GM19043 (cell line): ENCODE measurements around the gene MAPK10.

Source experiments
- ATAC-seq: cut with Tn5 transposase; IDR thresholded peaks from one replicate; pipeline ENCODE4 v1.9.1; 2021; ENCODE audit warnings: low read depth; ENCODE audit not compliant: unreplicated experiment

Gene MAPK10

DNA sequence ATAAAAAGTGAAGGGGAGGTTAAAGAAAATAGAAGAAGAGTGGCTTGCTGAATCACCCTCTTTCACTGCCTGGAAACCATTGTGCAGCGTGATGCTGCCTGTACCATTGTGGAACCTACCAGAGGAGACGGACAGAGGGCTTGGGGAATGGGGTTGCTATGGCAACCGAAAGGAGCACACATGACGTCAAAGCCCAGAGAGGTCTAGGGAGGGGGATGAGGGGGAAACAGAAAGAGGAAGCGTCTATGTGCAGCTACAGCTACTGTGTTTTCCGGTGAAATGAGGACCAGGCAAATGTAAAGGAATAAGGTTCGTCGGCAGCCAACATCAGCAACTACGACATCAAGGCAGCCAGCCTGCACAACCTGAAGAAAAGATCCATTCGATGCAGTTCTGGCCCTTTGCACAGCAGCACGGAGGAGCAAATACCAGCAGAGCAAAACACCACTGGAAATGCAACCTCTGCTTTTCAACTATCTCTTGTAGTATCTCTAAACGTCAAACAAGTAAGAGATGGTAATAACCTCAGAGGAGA is at the start of gene MAPK10:
Gene MAPK10 (minus strand): TSS at position 110 of the 535 bp plus-strand sequence.
- ATAC-seq = peak; percentile 99

DNA sequence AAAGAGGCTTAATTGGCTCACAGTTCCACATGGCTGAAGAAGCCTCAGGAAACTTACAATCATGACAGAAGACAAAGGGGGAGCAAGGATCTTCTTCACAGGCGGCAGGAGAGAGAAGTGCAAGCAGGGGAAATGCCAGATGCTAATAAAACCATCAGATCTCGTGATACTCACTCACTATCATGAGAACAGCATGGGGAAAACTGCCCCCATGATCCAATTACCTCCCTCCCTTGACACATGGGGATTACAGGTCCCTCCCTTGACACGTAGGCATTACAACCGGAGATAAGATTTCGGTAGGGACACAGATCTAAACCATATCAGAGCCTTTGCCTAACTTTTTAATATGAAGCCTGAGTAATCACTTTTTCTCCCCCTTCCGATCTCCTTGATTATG is 43.7 kb upstream of the MAPK10 start:
- ATAC-seq = no peak

DNA sequence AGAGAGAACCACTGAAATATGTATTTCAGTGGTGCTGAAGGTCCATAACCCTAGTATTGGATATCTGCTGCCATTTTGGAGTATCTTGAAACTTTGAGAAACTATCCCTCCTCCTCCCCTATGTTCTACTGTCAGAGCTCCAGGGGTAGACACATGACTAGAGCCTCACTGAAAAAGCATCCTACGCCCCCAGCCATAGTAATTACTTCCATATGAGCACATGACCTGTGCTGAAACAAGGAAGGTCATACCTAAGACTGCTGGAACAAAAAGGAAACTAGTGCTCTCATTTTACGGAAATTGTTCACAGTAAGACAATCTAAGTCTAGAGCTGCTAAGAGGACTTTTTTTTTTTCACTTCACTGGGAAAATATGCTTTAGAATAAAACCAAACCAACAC is 42.0 kb upstream of the MAPK10 start:
- no peak for ATAC-seq

DNA sequence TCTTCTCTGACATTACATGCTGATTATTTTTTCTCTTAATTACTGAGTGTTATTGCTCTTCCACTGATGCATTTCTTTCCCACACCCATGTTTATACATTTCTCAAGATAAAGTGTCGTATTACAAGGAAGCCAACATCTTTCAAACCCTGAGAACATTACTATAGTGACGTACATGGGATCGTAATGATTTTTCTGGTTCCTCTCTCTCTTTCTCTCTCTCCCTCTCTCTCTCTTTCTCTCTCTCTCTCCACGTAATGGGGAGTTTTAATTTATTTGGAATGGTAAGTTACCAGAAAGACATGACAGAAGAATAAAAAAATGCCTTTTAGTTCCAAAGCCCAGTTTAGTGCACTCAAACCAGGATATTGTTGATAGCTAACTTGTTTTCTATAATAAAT is 40.4 kb upstream of the MAPK10 start:
- ATAC-seq = no peak

DNA sequence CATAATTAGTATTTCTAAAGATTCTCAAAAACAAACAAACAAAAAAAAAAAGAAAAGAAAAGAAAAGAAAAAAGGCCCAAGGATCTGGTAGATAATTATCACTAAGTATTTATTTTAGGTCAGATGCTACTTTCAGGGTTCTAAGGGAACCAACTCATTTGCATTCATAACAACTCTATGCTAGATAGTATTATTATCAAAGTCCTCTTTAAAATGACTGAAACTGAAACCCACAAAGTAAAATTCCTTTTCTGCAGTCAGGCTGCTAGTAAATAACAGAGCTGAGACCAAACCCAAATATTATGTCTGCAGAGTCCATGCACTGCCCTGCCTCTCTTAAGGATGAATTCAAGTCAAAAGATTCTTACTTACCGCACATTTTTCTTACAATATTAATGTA is 38.3 kb upstream of the MAPK10 start:
- ATAC-seq = no peak

DNA sequence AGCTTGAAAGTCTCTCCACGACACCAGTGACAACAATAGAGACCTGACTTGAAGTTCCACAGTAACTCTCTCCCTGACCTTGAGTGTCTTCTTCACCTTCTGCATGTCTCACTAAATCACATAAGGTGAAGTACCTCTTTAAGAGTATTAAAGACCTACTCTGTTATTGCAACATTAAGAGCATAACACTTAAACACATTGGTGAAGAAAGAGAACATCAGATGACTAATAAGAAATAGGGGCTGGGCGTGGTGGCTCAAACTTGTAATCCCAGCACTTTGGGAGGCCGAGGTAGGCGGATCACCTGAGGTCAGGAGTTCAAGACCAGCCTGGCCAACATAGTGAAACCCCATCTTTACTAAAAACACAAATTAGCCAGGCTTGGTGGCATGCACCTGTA is 33.9 kb upstream of the MAPK10 start:
- ATAC-seq = no peak

DNA sequence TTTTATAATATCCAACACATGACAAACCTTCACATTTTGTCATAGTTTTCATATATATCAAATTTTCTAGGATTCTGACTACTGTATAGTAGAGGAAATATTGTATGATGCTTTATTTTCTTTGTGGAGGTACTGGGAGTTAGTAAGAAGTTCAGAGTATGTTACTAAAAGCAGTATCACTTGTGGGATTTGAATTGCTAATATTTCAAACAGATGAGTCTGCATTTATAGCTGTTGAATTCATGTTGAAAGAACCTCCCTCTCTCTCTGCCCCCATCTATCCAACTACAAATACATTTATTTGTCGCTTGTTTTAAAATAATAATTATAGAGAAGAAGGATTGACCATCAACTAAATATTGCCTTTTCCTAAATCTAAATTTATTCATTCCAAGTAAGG is 29.8 kb upstream of the MAPK10 start:
- no peak for ATAC-seq

DNA sequence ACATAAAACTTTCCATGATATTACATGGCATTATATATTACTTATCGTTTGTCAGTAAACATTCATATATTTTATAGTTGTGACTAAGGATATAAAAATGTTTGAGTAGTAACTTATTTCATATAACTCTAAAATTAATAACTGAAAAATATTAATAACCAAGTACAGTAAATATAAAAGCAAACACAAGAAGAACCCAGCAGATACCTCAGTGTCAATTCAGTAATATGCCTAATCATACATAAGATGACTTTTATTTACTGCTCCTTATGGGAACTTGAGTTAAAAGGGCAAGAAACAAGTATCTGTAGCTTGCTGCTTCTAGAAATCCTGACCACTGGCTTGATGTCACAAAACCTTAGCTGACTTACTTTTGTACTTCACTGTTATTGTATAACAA is 28.4 kb upstream of the MAPK10 start:
- ATAC-seq = no peak

DNA sequence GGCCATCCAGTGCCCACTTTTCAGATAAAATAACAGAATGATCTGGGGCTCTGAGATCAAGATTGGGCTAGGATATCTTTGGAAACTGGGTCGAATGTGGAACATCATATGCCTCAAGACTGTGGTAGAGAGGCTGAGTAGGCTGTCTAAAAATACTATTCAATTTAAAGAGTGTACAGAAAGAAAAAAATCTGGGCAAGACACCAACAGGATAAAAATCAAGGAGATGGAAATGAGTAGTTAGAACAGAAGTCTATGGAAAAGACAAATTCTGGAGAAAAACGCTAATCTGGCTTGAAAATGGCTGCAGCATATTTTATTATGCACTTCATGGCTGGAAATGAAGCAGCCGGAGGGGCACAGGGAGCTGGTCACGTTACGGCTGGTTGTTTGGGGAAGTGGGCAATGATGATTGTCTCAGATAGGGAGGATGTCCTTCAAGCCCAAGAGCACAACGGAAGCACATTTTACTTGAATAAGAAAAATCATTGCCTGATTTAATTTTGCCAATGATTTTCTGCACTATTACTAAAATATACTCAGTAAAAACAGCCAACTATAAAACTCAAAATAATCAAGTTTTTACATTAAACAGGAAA is 27.1 kb upstream of the MAPK10 start:
- ATAC-seq = no peak

DNA sequence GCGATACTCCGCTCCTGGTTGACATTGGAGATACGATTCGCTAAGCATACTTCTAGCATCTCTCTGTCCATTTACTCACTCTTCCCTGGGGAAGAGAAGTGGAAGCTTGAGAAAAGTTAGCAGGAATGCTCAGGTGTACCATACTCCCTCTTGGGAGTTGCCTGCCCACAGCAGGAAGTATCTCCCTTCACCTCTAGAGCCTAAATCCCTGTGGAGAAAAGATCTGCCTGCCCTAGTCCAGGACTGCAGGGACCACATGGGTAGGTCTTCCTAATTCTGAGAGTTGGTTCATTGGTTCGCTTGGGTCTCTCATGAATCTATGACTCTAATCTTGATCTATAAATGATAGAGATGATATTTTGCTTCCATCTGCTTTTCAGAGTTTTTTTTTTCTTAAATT is 26.3 kb upstream of the MAPK10 start:
- no peak for ATAC-seq

DNA sequence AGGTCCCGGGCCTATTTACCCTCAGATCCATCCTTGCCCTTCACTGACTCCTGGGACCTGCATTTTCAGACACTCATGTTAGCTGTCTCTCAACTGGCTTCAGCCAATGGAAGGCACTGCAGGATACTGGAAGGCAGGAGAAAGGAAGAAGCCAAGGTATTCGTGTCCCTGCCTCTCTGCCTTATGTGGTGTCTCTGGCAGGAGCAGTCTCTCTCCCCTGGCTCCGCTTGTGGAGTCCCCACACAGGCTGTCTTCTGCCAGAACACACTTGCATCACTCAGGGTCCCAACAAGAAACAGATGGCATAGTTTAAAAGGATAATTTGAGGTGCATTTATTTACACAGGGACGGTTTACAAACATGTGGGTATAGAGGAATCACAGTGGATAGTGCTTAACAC is 21.6 kb upstream of the MAPK10 start:
- ATAC-seq = no peak

DNA sequence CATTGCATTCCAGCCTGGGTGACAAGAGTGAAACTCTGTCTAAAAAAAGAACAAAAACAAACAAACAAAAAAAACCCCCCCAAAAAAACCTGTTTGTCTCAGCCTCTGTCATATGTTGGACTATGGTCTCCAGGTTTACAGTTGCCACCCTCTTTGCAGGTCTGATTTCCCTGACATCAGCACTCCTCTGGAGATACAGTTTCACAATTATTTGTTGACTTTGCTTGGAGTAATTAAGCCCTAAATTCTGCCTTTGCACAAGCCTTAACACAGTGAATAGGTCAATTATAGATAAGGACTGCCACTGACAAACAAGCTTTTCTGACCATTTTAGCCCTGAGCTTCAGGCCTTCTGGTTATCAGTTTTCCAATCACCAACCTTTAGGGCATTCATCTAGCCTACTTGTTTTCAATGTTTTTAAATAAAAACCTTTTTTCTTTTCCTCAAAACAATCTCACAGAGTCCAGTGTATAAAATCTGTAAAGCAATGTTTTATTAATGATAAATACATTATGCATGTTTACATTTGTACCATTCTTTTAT is 20.4 kb upstream of the MAPK10 start:
- no peak for ATAC-seq

DNA sequence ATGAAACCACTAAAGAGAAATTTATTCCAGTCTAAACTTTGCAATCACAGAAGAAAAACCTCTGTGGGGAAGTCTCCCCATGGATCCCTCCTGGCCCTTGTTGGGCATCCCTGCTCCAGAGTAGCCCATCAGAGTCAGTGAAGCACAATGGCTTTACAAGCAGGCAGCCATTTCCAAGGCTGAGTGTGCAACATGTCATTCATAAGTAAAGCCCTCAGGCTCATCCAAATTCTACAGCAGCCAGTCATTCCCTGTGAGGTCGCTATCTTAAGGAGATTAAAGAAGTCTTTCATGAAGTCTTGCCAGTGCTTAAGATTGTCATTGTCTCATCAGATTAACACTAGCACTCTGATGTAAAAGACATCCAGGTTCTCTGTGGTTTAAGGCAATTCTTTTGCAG is 17.0 kb upstream of the MAPK10 start:
- no peak for ATAC-seq

DNA sequence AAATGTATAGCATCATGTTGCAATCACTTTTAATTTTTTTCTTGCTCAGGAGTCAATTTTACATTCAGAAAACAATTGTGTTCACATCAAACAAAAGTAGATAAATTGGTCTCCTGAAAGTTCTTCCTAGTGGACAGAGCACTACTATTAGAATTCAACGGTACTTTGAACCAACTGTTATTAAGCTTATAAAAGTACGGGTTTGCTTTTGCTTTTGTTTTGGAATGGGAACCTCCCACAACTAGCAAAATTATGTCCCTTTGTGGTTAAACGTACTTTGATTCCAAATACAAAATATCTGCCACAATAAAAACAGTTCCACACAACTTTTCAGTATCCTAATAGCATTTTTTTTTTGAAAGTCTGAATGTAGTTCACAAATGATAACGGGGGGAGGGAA is 8.6 kb upstream of the MAPK10 start:
- ATAC-seq = no peak

DNA sequence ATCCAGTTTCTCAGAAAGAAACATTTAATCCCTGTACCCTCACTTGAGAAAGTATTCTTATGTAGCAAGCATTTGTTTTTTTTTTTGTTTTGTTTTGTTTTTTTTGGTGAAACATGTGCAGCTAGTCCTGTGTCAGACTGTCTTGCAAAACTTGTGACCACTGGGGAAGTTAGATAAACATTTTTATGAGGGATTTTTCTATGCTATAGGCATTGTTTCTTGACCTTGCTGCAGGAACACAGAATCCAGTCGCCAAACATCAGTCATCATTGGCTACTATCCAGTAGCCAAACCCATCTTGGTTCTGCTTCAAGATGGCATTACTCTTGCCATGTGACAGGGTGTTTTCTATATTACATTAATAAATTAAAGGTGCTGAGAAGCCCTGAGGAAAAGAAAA is 7.7 kb upstream of the MAPK10 start:
- no peak for ATAC-seq

DNA sequence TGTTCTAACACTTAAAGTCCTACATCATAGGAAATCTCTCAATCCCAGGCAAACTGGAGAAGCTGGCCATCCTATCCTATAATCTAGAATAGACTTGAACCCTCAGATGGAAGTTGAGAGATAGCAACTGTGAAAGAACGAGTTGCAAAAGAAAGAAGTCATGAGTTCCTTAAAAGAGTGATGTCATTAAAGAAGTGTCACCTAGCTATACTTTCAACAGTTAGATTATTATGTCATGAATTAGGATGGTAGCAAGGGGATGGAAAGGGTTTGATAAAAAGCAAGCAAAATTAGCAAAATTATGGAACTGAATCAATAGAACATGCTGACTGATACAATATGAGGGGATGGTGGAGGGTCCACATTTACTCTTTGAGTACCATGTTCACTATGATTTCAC is 7.1 kb upstream of the MAPK10 start:
- no peak for ATAC-seq

DNA sequence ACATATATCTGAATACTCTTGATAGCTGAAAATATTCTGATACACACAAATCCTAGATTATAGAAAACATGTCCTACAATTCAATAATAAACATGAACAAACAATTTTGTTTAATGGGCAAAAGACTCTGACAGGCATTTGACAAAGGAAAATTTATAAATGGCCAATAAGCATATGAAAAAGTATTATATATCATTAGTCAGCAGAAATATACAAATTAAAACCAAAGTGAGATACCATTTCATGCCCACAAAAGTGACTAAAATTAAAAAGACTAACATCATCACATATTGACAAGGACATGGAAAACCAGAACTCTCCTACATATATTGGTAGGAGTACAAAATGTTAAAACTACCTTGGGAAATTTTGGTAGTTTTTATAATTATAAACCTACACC is 2.7 kb upstream of the MAPK10 start:
- no peak for ATAC-seq

DNA sequence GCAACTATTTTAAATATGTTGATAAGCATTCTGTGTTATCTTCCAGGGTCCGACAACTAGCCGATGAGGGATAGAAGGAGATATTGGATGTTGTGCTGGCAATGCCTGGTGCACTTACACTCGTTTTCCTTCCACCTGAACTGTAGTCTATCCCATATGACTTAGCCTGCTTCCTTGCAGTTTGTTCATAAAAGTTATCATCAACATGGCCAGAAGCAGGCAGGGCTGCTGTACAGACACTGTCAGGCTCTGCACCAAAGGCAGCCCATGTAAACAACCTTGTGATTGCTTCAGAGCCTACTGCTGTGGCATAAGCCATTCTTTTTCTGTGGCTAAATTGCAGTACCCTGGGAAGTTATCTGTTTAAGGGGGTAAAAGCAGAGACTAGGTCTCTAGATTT is 1.6 kb downstream of the MAPK10 start:
- ATAC-seq = no peak

DNA sequence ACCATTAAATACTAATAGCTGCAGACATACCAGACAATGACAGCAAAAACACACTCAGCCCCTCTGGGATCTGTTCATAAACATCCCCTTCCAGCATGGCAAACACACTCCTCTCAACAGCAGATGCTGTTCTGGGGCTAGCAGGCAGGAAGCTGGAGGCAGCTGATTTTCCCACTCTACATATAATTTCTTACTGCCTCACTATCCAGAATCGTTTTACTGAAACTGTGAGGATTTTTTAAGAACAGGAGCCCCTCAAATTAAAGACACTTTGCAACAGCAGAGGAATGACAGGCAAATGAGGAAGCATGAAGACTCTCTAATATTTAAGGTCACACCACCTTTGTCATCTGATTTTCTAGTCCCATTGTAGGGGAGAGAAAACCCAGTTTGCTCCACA is 2.2 kb downstream of the MAPK10 start:
- no peak for ATAC-seq

DNA sequence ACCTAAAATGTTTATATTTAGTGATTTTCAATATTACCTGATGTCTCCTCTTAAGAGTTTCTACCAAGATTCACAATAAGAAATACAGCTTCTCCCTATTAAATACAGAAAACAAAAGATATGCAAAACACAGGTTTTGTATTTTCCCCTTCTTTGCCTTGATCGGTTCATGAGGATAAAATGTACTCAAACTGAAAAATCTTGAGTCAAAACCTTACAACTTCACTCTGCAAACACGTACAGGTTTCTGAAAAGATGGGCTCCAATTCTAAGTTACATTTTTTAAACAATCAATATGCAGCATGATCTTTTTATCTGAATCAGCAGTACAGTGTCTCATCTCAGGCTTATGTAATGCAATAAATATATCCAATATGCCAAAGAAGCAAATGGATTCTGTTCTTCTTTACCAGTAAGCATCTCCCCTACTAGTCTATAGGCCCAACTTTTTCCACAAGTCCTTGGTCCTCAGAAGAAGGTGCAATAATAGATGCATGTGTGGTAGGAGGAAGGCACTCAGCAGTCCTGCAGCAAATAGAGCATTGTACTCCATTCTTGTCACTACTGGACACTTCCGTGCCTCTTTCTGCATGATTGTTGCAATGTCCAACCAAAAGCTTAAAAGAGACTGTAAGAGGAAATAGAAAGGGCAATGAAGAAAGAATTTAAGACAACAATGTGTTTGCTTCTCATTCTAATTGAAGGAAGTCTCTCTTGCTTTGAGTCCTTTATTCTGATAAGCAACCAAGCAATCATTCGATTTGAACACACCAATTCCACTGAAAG is 3.2 kb downstream of the MAPK10 start:
- no peak for ATAC-seq

DNA sequence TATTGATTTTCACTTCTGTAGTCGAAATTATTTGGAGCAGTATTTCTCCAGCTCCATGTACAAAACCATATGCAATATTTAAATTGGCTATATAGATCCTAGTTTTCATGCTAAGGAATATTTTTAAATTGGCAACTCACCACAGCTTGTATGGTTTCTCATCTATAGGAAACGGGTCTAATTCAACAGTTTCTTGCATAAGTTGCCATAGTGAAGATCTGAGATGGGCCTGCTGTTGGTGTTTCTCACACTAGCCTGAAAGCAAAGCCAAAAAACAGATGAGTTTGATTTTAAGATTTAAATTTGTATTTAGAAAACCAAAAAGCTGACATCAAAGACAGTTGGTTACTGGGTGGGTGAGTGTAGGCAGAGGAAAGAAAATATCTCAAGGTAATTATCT is 5.5 kb downstream of the MAPK10 start:
- no peak for ATAC-seq

DNA sequence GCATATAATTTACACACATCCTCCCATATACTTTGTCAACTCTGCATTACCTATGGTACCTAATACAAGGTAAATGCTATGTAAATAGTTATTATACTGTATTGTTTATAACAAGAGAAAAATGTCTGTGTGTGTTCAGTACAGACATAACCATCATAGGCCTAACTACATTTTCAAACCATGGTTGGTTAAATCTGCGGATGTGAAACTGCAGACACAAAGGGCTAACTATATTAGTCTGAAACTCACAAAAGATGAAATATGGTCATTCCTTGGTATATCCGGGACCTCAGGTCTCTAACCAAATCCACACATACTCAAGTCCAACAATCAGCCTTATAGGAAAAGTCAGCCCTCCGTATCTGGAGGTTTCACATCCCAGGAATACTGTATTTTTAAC is 13.5 kb downstream of the MAPK10 start:
- no peak for ATAC-seq
